Upper lobe of right lung (tissue), 1 donor: Measurements from ENCODE around the gene KCNJ8. TPM values are rescaled to one million over a fixed set of nuclear protein-coding genes. Genes with fewer than 3 reads are reported as not detected.
"Not testable (repeated sequence)": the region's sequence is repeated elsewhere in the genome, so short reads cannot be mapped to it uniquely, and the experiment has no call there.

ENCODE experiments used
- ATAC-seq: fragments of 200-7000 bp; cut with Tn5 transposase; one replicate; pipeline ENCODE4 v1.9.1; 2020; ENCODE audit warnings: mild to moderate bottlenecking, moderate library complexity
- DNase-seq: peaks from one replicate; pipeline ENCODE4 v3.0.0-alpha.2; 2020
- H3K27ac ChIP-seq: fragments of 200-600 bp; one replicate; pipeline ENCODE4 v1.8.0; 2022
- H3K27me3 ChIP-seq: fragments of 200-600 bp; one replicate; pipeline ENCODE4 v1.8.0; 2022; ENCODE audit warnings: mild to moderate bottlenecking
- H3K36me3 ChIP-seq: fragments of 200-600 bp; one replicate; pipeline ENCODE4 v1.8.0; 2022
- H3K4me1 ChIP-seq: fragments of 200-600 bp; one replicate; pipeline ENCODE4 v1.8.0; 2022
- H3K4me3 ChIP-seq: fragments of 200-600 bp; one replicate; pipeline ENCODE4 v1.8.0; 2022; ENCODE audit warnings: mild to moderate bottlenecking
- H3K9me3 ChIP-seq: fragments of 200-600 bp; one replicate; pipeline ENCODE4 v1.8.0; 2022
- CTCF ChIP-seq: fragments of 200-600 bp; IDR thresholded peaks from one replicate; pipeline ENCODE4 v1.8.0; 2022; ENCODE audit warnings: antibody characterized with exemption
- intact Hi-C: fragments of 100-400 bp; cut with DNase I; formaldehyde crosslinking; loops from one replicate; pipeline ENCODE4 v1.11.0; 2022
- total RNA-seq: library from RNA; stranded (reverse); fragmentation: NEBNext Ultra II Directional; extraction: Animal tissue kit (Norgen Biotek cat#: 25700); gene quantifications from one replicate; pipeline ENCODE4 v1.2.1, GENCODE V29; 2021
- donor health status: DM: no; HTN: yes; CAD: no; lungs with severe emphysema.

KCNJ8 gene
- total RNA-seq, 1 donor from 2014 or later, result 20.9 TPM

- Histone ChIP-seq H3K36me3 (no peaks in the 10 kb centered on the region), H3K27me3 (no peaks in the 10 kb centered on the region), H3K4me3 (no peak overlapping the region), H3K27ac (no peak overlapping the region), H3K4me1 (peaks cover 9% of the 10 kb centered on the region), H3K9me3 (no peaks in the 10 kb centered on the region)
- intact Hi-C loops, result no loop called here
- no peak for ATAC-seq
- no peak for DNase-seq
- no peak for TF ChIP-seq CTCF
Observed at GRCh38 chr12:21815306-21816062, 41.0 kb upstream of the KCNJ8 start.

GRCh38 chr12:21814814-21815213, 40.3 kb upstream of the KCNJ8 start:
- H3K4me1 ChIP-seq, result peaks cover 7% of the 10 kb centered on the region
- intact Hi-C loops, result no loop called here
- DNase-seq (no peak), ATAC-seq (no peak)
- H3K27ac ChIP-seq, result no peak overlapping the region
- H3K9me3 ChIP-seq, result no peaks in the 10 kb centered on the region
- H3K27me3 ChIP-seq, result no peaks in the 10 kb centered on the region
- no peak overlapping the region for H3K4me3 ChIP-seq
- no peaks in the 10 kb centered on the region for H3K36me3 ChIP-seq
- no peak for TF ChIP-seq CTCF

GRCh38 chr12:21814327-21814726, 39.8 kb upstream of the KCNJ8 start:
- peaks cover 2% of the 10 kb centered on the region for H3K4me1 ChIP-seq
- no peak for TF ChIP-seq CTCF
- no peaks in the 10 kb centered on the region for H3K9me3 ChIP-seq
- no peaks in the 10 kb centered on the region for H3K36me3 ChIP-seq
- DNase-seq (no peak), ATAC-seq (no peak)
- H3K27ac ChIP-seq, result no peak overlapping the region
- H3K4me3 ChIP-seq, result no peak overlapping the region
- intact Hi-C loops, result no loop called here
- H3K27me3 ChIP-seq, result no peaks in the 10 kb centered on the region

- Histone ChIP-seq H3K36me3 (no peaks in the 10 kb centered on the region), H3K9me3 (no peaks in the 10 kb centered on the region), H3K4me1 (no peaks in the 10 kb centered on the region), H3K4me3 (no peak overlapping the region), H3K27ac (no peak overlapping the region), H3K27me3 (no peaks in the 10 kb centered on the region)
- DNase-seq, result no peak
- no peak for ATAC-seq
- no peak for TF ChIP-seq CTCF
- intact Hi-C loops, result no loop called here
Observed at GRCh38 chr12:21813751-21814150, 39.2 kb upstream of the KCNJ8 start.

- Histone ChIP-seq H3K4me1 (no peaks in the 10 kb centered on the region), H3K27ac (no peak overlapping the region), H3K36me3 (no peaks in the 10 kb centered on the region), H3K27me3 (no peaks in the 10 kb centered on the region), H3K4me3 (no peak overlapping the region), H3K9me3 (no peaks in the 10 kb centered on the region)
- DNase-seq, result no peak
- intact Hi-C loops, result no loop called here
- no peak for TF ChIP-seq CTCF
- ATAC-seq, result no peak
Observed at GRCh38 chr12:21813125-21813524, 38.6 kb upstream of the KCNJ8 start.

GRCh38 chr12:21812340-21812739, 37.8 kb upstream of the KCNJ8 start:
- H3K36me3 ChIP-seq, H3K4me1 ChIP-seq, H3K9me3 ChIP-seq, intact Hi-C loops, H3K27ac ChIP-seq, H3K27me3 ChIP-seq, ATAC-seq, DNase-seq, H3K4me3 ChIP-seq: not testable (repeated sequence)
